ENCODE data around the gene IL1B.

DNA sequence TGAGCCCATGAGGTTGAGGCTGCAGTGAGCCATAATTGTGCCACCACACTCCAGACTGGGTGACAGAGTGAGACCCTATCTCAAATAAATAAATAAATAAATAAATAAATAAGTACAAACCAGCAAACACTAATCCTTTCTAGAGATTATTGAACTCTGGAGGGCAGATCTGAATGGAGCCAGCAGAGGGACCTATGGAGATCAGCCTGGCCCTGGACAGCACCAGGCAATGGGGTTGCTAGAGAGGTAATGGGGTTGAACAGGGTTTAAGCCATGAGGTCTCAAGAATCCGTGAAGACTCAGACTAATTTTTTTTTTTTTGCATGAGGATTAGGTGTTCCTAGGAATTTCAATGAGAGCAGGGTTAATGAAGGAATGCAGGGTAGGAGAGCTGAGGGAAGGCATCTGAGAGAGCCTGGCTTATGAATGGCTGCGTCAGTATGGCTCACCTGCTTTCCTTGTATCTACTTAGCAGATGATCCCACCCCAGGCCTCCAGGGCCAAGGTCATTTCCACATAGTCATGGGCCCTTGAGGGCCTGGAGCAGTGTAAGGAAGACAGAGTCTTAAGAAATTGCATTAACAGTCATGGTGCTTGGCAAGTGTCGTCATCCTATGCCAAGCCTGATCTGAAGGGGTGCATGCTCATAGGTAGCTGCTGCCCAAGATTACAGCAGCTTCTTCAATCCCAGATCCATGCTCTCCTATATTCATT, 39.8 kb upstream of the IL1B start:
- TF ChIP-seq, protein P1, sequence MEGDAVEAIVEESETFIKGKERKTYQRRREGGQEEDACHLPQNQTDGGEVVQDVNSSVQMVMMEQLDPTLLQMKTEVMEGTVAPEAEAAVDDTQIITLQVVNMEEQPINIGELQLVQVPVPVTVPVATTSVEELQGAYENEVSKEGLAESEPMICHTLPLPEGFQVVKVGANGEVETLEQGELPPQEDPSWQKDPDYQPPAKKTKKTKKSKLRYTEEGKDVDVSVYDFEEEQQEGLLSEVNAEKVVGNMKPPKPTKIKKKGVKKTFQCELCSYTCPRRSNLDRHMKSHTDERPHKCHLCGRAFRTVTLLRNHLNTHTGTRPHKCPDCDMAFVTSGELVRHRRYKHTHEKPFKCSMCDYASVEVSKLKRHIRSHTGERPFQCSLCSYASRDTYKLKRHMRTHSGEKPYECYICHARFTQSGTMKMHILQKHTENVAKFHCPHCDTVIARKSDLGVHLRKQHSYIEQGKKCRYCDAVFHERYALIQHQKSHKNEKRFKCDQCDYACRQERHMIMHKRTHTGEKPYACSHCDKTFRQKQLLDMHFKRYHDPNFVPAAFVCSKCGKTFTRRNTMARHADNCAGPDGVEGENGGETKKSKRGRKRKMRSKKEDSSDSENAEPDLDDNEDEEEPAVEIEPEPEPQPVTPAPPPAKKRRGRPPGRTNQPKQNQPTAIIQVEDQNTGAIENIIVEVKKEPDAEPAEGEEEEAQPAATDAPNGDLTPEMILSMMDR (IDR thresholded peaks at IDR 0.05; ENCODE audit: low read depth, low read length, missing input control) = no peak
- TF ChIP-seq, protein P2, sequence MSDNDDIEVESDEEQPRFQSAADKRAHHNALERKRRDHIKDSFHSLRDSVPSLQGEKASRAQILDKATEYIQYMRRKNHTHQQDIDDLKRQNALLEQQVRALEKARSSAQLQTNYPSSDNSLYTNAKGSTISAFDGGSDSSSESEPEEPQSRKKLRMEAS (IDR thresholded peaks at IDR 0.05) = no peak
- TF ChIP-seq TAF1 (conservative IDR thresholded peaks at IDR 0.05) = no peak
- no peak for TF ChIP-seq RAD21 (IDR thresholded peaks at IDR 0.05)
- TF ChIP-seq, protein P3, sequence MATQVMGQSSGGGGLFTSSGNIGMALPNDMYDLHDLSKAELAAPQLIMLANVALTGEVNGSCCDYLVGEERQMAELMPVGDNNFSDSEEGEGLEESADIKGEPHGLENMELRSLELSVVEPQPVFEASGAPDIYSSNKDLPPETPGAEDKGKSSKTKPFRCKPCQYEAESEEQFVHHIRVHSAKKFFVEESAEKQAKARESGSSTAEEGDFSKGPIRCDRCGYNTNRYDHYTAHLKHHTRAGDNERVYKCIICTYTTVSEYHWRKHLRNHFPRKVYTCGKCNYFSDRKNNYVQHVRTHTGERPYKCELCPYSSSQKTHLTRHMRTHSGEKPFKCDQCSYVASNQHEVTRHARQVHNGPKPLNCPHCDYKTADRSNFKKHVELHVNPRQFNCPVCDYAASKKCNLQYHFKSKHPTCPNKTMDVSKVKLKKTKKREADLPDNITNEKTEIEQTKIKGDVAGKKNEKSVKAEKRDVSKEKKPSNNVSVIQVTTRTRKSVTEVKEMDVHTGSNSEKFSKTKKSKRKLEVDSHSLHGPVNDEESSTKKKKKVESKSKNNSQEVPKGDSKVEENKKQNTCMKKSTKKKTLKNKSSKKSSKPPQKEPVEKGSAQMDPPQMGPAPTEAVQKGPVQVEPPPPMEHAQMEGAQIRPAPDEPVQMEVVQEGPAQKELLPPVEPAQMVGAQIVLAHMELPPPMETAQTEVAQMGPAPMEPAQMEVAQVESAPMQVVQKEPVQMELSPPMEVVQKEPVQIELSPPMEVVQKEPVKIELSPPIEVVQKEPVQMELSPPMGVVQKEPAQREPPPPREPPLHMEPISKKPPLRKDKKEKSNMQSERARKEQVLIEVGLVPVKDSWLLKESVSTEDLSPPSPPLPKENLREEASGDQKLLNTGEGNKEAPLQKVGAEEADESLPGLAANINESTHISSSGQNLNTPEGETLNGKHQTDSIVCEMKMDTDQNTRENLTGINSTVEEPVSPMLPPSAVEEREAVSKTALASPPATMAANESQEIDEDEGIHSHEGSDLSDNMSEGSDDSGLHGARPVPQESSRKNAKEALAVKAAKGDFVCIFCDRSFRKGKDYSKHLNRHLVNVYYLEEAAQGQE (IDR thresholded peaks at IDR 0.05) = no peak
- no peak for TF ChIP-seq JUND (IDR thresholded peaks at IDR 0.05)
- TF ChIP-seq RXRA (IDR thresholded peaks at IDR 0.05) = no peak
- TF ChIP-seq, protein P4, sequence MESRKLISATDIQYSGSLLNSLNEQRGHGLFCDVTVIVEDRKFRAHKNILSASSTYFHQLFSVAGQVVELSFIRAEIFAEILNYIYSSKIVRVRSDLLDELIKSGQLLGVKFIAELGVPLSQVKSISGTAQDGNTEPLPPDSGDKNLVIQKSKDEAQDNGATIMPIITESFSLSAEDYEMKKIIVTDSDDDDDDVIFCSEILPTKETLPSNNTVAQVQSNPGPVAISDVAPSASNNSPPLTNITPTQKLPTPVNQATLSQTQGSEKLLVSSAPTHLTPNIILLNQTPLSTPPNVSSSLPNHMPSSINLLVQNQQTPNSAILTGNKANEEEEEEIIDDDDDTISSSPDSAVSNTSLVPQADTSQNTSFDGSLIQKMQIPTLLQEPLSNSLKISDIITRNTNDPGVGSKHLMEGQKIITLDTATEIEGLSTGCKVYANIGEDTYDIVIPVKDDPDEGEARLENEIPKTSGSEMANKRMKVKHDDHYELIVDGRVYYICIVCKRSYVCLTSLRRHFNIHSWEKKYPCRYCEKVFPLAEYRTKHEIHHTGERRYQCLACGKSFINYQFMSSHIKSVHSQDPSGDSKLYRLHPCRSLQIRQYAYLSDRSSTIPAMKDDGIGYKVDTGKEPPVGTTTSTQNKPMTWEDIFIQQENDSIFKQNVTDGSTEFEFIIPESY (IDR thresholded peaks at IDR 0.05) = no peak
- no peak for TF ChIP-seq YY1 (IDR thresholded peaks at IDR 0.05)
- TF ChIP-seq EGR1 (IDR thresholded peaks at IDR 0.05; ENCODE audit: low read depth in 2 of 2) = no peak
